Lung (tissue), 12 donors: ENCODE data around the gene PEX14. TPM values are rescaled to one million over a fixed set of nuclear protein-coding genes. Genes with fewer than 3 reads are reported as not detected.
A peak's percentile ranks its signal among the peaks of the same experiment; 100 is the strongest.

ENCODE experiments used
- ATAC-seq: fragments of 200-7000 bp; cut with Tn5 transposase; one replicate; pipeline ENCODE4 v1.9.1; 2020; ENCODE audit warnings: moderate number of reproducible peaks; ENCODE audit not compliant: insufficient read depth, low FRiP score
- DNase-seq, 3 donors: peaks; one replicate each; pipeline ENCODE4 v3.0.0-alpha.2; 2013 to 2017
- H3K27ac ChIP-seq, 2 donors: one replicate each; pipeline ENCODE4 v1.5.1; 2013; ENCODE audit warnings: mild to moderate bottlenecking in 2 of 2, moderate library complexity in 2 of 2, control low read depth in 1 of 2, inconsistent platforms in 1 of 2, low read depth in 1 of 2, low read length in 1 of 2
- H3K27me3 ChIP-seq, 3 donors: one replicate each; pipeline ENCODE4 v1.5.1; 2013; ENCODE audit warnings: low read length in 2 of 3; ENCODE audit not compliant: control insufficient read depth in 3 of 3, insufficient read depth in 3 of 3
- H3K36me3 ChIP-seq, 4 donors: one replicate each; pipeline ENCODE4 v1.5.1; 2013; ENCODE audit warnings: low read length in 4 of 4, mild to moderate bottlenecking in 1 of 4, moderate library complexity in 1 of 4; ENCODE audit not compliant: control insufficient read depth in 4 of 4, insufficient read depth in 4 of 4
- H3K4me1 ChIP-seq, 5 donors: one replicate each; pipeline ENCODE4 v1.5.1; 2013; ENCODE audit warnings: low read length in 5 of 5, mild to moderate bottlenecking in 2 of 5, moderate library complexity in 1 of 5; ENCODE audit not compliant: control insufficient read depth in 5 of 5, insufficient read depth in 5 of 5
- H3K4me3 ChIP-seq: one replicate; pipeline ENCODE4 v1.5.1; 2013; ENCODE audit warnings: mild to moderate bottlenecking, control low read depth, moderate library complexity
- H3K9ac ChIP-seq, 2 donors: one replicate each; pipeline ENCODE4 v1.5.1; 2013; ENCODE audit warnings: low read length in 2 of 2, control low read depth in 1 of 2; ENCODE audit not compliant: insufficient read depth in 1 of 2
- H3K9me3 ChIP-seq, 4 donors: one replicate each; pipeline ENCODE4 v1.5.1; 2013; ENCODE audit warnings: low read length in 3 of 4, mild to moderate bottlenecking in 1 of 4, moderate library complexity in 1 of 4; ENCODE audit not compliant: control insufficient read depth in 4 of 4, insufficient read depth in 3 of 4
- CTCF ChIP-seq: IDR thresholded peaks from 2 replicates; pipeline ENCODE4 v1.5.1; 2012; ENCODE audit warnings: mild to moderate bottlenecking; ENCODE audit errors: control extremely low read depth, extremely low read depth
- WGBS, 2 donors: extraction: QIAGEN DNeasy Blood & Tissue Kit; methylation state at CpG; one replicate each; pipeline ENCODE4 v1.1.7; 2013; 5-methylcytosine and 5-hydroxymethylcytosine counted together
- polyA plus RNA-seq, 2 donors: library from polyadenylated mRNA; stranded (reverse); fragments of 200-250 nt; gene quantifications; one replicate each; pipeline ENCODE4 v1.2.1, GENCODE V29; 2013
- total RNA-seq, 2 donors: library from RNA; depleted of rRNA in 1 of 2; stranded (reverse); fragments of >200 nt in 1 of 2; gene quantifications; one replicate each; pipeline ENCODE4 v1.2.1, GENCODE V29; 2014 to 2021
- donor health status: control.
- donor health status: control.
- donor health status: Bipolar disorder and iron deficiency.
- donor health status: healthy.
- donor health status: DM: yes; HTN: yes; CAD: no.

The PEX14 gene
- total and polyA plus RNA-seq, 4 donors, result 18.1 to 29.2 (median 20.8) TPM

DNA sequence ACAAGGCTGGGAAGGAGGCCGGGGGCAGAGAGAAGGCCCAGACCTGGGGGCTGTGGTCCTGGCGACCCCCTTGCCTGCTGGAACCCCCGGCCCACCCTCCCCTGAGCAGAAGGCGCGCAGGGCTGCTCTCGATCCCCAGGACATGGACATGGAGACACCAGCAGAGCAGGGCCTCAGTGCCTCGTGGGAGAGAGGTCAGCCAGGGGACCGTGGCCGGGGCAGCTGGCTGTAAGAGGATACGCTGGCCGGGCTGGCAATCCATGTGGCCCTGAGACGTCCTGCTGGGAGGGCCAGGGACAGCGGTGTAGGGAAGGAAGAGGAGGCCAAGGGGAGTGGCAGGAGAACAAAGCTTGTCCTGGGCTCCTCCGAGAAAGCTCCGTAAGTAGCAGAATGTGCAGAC is 189.5 kb downstream of the PEX14 start:
- ATAC-seq (no peak), DNase-seq (peak; percentile 56 to 80 (median 65))
- no peak overlapping the region for H3K4me3 ChIP-seq
- H3K27ac ChIP-seq, result peak overlapping the region; percentile 75 to 89
- H3K27me3 ChIP-seq, result no peaks in the 10 kb centered on the region
- peaks cover 0 to 30% (median 2%) of the 10 kb centered on the region in 4 donors for H3K36me3 ChIP-seq
- 68 to 70% methylated on average over 15 of the region's 15 CpGs for WGBS, 2 donors
- TF ChIP-seq CTCF, result no peak
- no peak overlapping the region for H3K9ac ChIP-seq
- H3K4me1 ChIP-seq, result peaks cover 0 to 54% (median 29%) of the 10 kb centered on the region in 5 donors
- peaks cover 0 to 1% (median 0%) of the 10 kb centered on the region in 4 donors for H3K9me3 ChIP-seq

- no peak overlapping the region for H3K4me3 ChIP-seq
- no peaks in the 10 kb centered on the region for H3K27me3 ChIP-seq
- H3K9me3 ChIP-seq, result peaks cover 0 to 1% (median 0%) of the 10 kb centered on the region in 4 donors
- WGBS, 2 donors, result 80 to 97% methylated on average over 31 of the region's 31 CpGs
- H3K27ac ChIP-seq, result peak overlapping the region; percentile 53 to 94
- DNase-seq, result no peak
- peaks cover 0 to 20% (median 2%) of the 10 kb centered on the region in 4 donors for H3K36me3 ChIP-seq
- TF ChIP-seq CTCF, result no peak
- H3K4me1 ChIP-seq, result peaks cover 0 to 61% (median 26%) of the 10 kb centered on the region in 5 donors
- H3K9ac ChIP-seq, result no peak overlapping the region
- ATAC-seq, result no peak
Observed at GRCh38 chr1:10665226-10665625, 190.5 kb downstream of the PEX14 start.

- WGBS, 2 donors, result 64 to 83% methylated on average over 36 of the region's 36 CpGs
- H3K4me1 ChIP-seq, result peaks cover 0 to 67% (median 28%) of the 10 kb centered on the region in 5 donors
- H3K9ac ChIP-seq, result no peak overlapping the region
- peaks cover 0 to 18% (median 2%) of the 10 kb centered on the region in 4 donors for H3K36me3 ChIP-seq
- no peak for DNase-seq
- ATAC-seq, result peak; percentile 45
- H3K27me3 ChIP-seq, result no peaks in the 10 kb centered on the region
- H3K9me3 ChIP-seq, result peaks cover 0 to 1% (median 0%) of the 10 kb centered on the region in 4 donors
- TF ChIP-seq CTCF, result no peak
- peak overlapping the region; percentile 73 to 94 for H3K27ac ChIP-seq
- H3K4me3 ChIP-seq, result no peak overlapping the region
Observed at GRCh38 chr1:10665930-10666850, 191.4 kb downstream of the PEX14 start.
